Parathyroid adenoma (tissue), 2 donors: Measurements from ENCODE around the gene ARHGEF40.

Experiments used
- H2AFZ ChIP-seq: fragments of 300-600 bp; sonication (generic); one replicate; pipeline ENCODE4 v1.7.0; 2017; ENCODE audit warnings: antibody characterized with exemption, mild to moderate bottlenecking
- H3K27ac ChIP-seq: fragments of 300-600 bp; sonication (generic); one replicate; pipeline ENCODE4 v1.7.0; 2017
- H3K27me3 ChIP-seq: fragments of 300-600 bp; sonication (generic); one replicate; pipeline ENCODE4 v1.7.0; 2017; ENCODE audit warnings: low read length; ENCODE audit not compliant: control insufficient read depth, insufficient read depth
- H3K36me3 ChIP-seq: fragments of 300-600 bp; sonication (generic); one replicate; pipeline ENCODE4 v1.7.0; 2017; ENCODE audit warnings: low read length; ENCODE audit not compliant: control insufficient read depth, insufficient read depth
- H3K4me1 ChIP-seq: fragments of 300-600 bp; sonication (generic); one replicate; pipeline ENCODE4 v1.7.0; 2017; ENCODE audit warnings: control low read depth
- H3K4me2 ChIP-seq: fragments of 300-600 bp; sonication (generic); one replicate; pipeline ENCODE4 v1.7.0; 2017; ENCODE audit warnings: low read length
- H3K4me3 ChIP-seq: fragments of 300-600 bp; sonication (generic); one replicate; pipeline ENCODE4 v1.7.0; 2017; ENCODE audit warnings: low read depth, low read length
- H3K79me2 ChIP-seq: fragments of 300-600 bp; sonication (generic); one replicate; pipeline ENCODE4 v1.7.0; 2017; ENCODE audit warnings: control low read depth
- H3K9ac ChIP-seq: fragments of 300-600 bp; sonication (generic); one replicate; pipeline ENCODE4 v1.7.0; 2017; ENCODE audit warnings: mild to moderate bottlenecking
- H3K9me3 ChIP-seq: fragments of 300-600 bp; sonication (generic); one replicate; pipeline ENCODE4 v1.7.0; 2017; ENCODE audit warnings: low read length; ENCODE audit not compliant: control insufficient read depth
- TF ChIP-seq, protein P1 (sequence below): fragments of 300-600 bp; sonication (generic); IDR thresholded peaks from one replicate; pipeline ENCODE4 v1.7.0; 2017; ENCODE audit warnings: antibody characterized with exemption, mild to moderate bottlenecking
- donor health status: primary hyperparathyroidism.

ARHGEF40 gene

DNA sequence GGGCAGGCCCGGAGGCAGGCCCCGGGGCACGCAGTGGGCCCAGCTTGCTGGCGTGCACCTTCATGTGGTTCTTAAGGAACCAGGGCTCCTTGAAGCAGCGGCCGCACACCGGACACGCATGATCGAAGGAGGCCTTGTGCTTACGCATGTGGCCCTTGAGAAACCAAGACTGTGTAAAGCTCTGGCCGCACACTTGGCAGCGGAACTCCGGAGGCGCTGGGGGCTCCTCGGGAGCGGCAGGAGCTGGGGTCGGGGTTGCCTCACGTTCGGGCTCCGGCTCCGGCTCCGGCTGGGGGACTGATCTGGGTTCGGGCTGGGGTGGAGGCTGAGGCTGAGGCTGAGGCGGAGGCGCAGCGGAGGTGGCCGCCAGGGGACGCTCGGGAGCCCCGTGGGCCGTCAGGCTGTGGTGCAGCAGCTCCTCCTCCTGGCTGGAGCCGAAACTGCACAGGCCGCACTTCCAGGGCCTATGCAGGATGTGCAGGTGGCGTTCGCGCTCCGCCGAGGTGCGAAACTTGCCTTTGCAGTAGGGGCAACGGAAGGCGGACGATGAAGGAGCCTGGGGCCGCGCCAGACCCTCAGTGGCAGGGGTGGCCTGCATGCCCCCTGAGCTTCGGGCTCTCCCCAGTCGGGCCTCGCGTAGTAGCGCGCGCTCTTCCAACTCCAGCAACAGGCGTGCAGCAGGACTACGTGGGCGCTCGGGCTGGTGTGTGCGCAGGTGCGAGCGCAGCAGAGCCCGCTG lies 22.3 kb downstream of the ARHGEF40 start:
- no peak overlapping the region for H3K4me3 ChIP-seq
- H3K27me3 ChIP-seq: no peaks in the 10 kb centered on the region
- TF ChIP-seq, protein P1, sequence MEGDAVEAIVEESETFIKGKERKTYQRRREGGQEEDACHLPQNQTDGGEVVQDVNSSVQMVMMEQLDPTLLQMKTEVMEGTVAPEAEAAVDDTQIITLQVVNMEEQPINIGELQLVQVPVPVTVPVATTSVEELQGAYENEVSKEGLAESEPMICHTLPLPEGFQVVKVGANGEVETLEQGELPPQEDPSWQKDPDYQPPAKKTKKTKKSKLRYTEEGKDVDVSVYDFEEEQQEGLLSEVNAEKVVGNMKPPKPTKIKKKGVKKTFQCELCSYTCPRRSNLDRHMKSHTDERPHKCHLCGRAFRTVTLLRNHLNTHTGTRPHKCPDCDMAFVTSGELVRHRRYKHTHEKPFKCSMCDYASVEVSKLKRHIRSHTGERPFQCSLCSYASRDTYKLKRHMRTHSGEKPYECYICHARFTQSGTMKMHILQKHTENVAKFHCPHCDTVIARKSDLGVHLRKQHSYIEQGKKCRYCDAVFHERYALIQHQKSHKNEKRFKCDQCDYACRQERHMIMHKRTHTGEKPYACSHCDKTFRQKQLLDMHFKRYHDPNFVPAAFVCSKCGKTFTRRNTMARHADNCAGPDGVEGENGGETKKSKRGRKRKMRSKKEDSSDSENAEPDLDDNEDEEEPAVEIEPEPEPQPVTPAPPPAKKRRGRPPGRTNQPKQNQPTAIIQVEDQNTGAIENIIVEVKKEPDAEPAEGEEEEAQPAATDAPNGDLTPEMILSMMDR: peak; percentile 100
- no peak overlapping the region for H2AFZ ChIP-seq
- peaks cover 34% of the 10 kb centered on the region for H3K4me1 ChIP-seq
- no peak overlapping the region for H3K9ac ChIP-seq
- H3K27ac ChIP-seq: peak overlapping the region; percentile 71
- no peaks in the 10 kb centered on the region for H3K36me3 ChIP-seq
- no peaks in the 10 kb centered on the region for H3K9me3 ChIP-seq
- H3K79me2 ChIP-seq: peaks cover 10% of the 10 kb centered on the region
- no peak overlapping the region for H3K4me2 ChIP-seq

DNA sequence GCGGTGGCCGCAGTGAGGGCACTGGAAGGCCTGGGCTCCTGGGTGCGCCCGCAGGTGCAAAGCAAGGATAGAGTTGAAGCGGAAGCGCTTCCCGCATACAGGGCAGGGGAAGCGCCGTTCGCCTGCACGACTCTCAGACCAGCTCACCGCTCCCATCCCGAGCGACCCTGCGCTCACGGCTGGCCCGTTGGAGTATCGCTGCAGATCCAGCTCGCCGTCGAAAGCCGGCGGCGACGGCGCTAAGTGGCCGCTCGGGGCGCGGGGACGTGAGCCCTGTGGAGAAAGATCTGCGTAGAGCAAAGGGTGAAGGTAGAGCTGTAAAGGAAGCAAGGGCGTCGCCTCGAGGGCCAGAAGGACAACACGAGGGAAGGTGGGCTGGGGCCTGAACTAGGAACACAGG lies 22.9 kb downstream of the ARHGEF40 start:
- no peaks in the 10 kb centered on the region for H3K36me3 ChIP-seq
- H2AFZ ChIP-seq: no peak overlapping the region
- H3K4me1 ChIP-seq: peaks cover 31% of the 10 kb centered on the region
- no peak overlapping the region for H3K4me2 ChIP-seq
- no peak overlapping the region for H3K4me3 ChIP-seq
- no peak overlapping the region for H3K9ac ChIP-seq
- TF ChIP-seq, protein P1: no peak
- no peaks in the 10 kb centered on the region for H3K9me3 ChIP-seq
- peaks cover 10% of the 10 kb centered on the region for H3K79me2 ChIP-seq
- no peaks in the 10 kb centered on the region for H3K27me3 ChIP-seq
- peak overlapping the region; percentile 71 for H3K27ac ChIP-seq

DNA sequence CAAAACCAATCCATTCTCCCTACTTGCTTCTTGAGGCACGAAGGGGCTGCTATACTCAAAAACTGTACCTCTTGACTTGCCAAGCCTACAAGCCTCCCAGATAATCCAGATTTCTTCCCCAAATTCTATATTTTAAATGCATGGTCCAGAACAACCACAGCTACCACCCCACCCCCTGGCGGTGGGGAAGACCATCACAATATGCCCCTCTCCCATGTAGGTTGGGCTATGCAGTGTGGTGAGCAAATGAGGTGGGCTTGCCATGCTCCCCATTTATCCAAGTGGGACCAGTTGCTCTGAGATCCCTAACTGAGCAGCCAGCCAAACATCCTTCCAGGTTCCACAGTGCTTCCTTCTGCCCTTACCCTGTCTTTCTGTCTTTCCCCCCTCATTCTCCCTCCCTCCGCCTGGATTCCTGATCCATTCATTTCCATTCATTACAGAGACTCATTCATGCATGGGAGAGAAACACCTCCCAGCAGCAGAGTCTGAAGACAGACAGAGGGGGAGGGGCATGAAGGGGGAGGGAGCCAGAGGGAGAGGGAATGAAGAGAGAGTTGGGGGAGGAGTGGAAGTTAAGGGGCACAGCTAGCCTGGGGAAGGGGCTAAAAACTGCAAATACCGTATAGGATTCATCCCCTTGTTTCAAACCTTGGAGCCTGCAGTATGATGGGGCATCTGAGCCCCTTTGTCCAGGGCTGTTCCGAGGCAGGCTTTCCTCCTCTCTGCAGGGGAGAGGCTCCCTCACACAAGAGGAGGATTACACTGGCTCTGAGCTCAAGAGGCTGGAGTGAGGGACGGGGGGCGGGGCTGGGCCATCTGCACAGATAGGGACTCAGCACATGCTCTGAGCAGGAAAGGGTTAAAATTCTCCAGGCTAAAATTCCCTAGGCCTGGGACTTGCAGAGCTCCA lies 23.9 kb downstream of the ARHGEF40 start:
- Histone ChIP-seq H3K4me1 (peaks cover 33% of the 10 kb centered on the region), H3K79me2 (peaks cover 10% of the 10 kb centered on the region), H3K4me3 (peak overlapping the region; percentile 16), H2AFZ (no peak overlapping the region), H3K9ac (no peak overlapping the region), H3K36me3 (no peaks in the 10 kb centered on the region), H3K9me3 (no peaks in the 10 kb centered on the region), H3K4me2 (peak overlapping the region; percentile 62), H3K27me3 (no peaks in the 10 kb centered on the region), H3K27ac (peak overlapping the region; percentile 71)
- TF ChIP-seq, protein P1: no peak

DNA sequence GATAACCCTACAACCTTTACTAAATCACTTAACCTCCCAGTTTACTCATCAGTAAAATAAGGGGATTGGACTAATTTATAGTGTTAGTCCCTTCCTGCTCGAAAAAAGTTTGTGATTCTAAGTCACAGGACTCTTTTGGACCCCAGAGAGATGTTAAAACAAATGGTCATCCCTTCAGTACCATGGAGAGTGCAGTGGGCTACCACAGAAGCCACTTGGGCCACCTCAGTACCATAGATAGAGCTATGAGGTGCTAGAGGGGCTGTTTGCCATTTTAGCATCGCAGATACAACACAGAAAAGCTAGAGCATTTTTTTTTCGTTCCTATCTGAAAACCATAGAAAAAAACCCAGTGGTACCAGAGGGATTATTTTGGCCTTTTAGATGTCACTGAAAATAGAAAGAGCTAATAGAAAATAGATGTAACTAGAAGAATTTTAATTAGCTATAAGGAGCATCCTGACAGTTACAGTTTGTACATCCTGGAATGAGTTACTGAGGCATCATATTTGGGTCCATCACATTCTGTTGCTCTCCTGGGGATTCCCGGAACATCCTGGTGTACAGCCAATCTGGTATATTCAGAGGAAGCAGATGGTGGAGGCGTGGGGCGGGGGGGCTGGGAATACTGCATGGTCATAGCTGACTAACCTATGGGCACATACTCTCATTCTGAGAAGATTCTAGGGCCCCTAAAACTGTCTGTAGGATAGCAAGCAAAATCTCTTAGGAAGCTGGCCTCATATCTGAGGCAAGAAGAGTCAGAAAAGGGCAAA lies 25.5 kb downstream of the ARHGEF40 start:
- Histone ChIP-seq H3K36me3 (no peaks in the 10 kb centered on the region), H3K27ac (peak overlapping the region; percentile 95), H2AFZ (no peak overlapping the region), H3K4me1 (peaks cover 41% of the 10 kb centered on the region), H3K9me3 (no peaks in the 10 kb centered on the region), H3K4me2 (no peak overlapping the region), H3K9ac (no peak overlapping the region), H3K27me3 (no peaks in the 10 kb centered on the region), H3K4me3 (no peak overlapping the region), H3K79me2 (peaks cover 13% of the 10 kb centered on the region)
- TF ChIP-seq, protein P1: no peak
